NCI-H345 treated with DMSO at 0.1 percent for 48 hours (cell line): ENCODE results near the gene RNU5B-1.

Experiments
- DNase-seq: peaks from one replicate; lab custom pipeline; 2025; ENCODE audit not compliant: unreplicated experiment; lab: John Stamatoyannopoulos, UW

Gene RNU5B-1

DNA sequence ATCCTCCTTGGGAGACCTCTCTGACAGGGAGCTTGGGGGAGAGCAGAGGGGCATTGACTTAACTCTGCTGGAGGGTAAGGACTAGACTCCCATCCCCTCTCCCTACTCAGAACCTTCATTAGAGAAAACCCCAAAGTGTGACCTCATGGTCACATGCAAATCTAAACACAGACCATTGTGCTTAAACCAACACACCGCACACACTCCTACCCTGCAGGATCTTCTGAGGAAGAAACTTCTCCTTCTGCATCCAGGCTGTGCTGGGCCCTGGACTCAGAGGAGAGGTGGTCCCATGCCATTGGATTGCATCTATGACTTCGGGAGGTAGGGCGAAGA, 17.0 kb upstream of the RNU5B-1 start:
- no peak for DNase-seq

- no peak for DNase-seq
Observed at GRCh38 chr15:65289261-65289854, 15.1 kb upstream of the RNU5B-1 start.

- no peak for DNase-seq
Observed at GRCh38 chr15:65290228-65290627, 14.2 kb upstream of the RNU5B-1 start.

- no peak for DNase-seq
Observed at GRCh38 chr15:65292938-65293518, 11.4 kb upstream of the RNU5B-1 start.

DNA sequence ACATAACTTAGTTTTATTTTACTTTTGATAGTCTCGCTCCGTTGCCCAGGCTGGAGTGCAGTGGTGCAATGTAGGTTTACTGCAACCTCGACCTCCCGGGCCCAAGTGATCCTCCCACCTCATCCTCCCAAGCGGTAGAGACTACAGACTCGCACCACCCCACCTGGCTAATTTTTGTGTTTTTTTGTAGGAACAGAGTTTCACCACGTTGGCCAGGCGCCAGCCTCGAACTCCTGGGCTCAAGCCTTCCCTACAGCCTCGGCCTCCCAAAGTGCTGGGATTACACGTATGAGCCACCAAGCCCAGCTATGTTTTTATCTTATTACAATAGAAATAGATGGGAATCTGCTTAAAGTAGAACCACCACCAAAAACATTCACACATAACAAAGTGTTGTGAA, 5.7 kb upstream of the RNU5B-1 start:
- no peak for DNase-seq

- no peak for DNase-seq
Observed at GRCh38 chr15:65300924-65301441, 3.5 kb upstream of the RNU5B-1 start.

- DNase-seq, result no peak
Observed at GRCh38 chr15:65302061-65302460, 2.4 kb upstream of the RNU5B-1 start.

- DNase-seq, result no peak
Observed at GRCh38 chr15:65303687-65304380, 643 bp upstream of the RNU5B-1 start.

- no peak for DNase-seq
Observed at GRCh38 chr15:65305150-65305758, 777 bp downstream of the RNU5B-1 start.

GRCh38 chr15:65305776-65306175, 1.3 kb downstream of the RNU5B-1 start:
- no peak for DNase-seq

GRCh38 chr15:65306551-65306950, 2.1 kb downstream of the RNU5B-1 start:
- no peak for DNase-seq

DNA sequence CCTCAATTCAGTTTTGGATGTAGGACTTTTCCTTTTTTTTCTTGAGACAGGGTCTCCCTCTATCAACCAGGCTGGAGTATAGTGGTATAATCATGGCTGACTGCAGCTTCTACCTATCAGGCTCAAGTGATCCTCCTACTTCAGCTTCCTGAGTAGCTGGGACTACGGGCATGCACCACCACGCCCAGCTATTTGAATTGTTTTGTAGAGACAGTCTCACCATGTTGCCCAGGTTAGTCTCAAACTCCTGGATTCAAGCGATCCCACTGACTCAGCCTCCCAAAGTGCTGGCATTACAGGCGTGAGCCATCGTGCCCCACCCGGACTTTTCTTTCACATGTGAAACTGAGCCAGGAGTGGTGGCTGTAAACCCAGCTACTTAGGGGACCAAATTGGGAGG, 3.5 kb downstream of the RNU5B-1 start:
- no peak for DNase-seq

DNA sequence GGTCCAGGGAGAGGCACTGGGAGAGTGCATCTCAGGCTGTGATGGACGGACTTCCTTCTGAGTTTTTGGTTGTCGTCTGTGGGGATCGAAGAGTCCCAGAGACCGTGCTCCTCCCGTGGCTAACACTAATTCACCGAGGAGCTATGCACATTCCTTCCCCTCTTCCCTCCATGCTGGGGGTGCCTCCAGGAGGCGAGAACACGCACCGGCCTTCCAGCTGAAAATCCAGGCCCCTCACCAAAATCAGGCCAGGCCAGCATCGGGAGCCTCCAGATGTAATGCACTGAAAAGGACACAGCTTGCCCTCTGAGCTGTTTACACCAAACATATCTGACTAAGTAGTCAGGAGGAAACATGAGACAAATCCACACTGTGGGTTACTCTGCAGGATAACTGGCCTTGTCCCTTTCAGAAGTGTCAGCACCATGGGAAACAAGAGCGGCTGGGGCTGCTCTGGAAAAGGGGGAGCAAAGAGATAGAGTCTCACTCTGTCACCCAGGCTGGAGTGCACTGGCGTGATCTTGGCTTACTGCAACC, 5.5 kb downstream of the RNU5B-1 start:
- no peak for DNase-seq

GRCh38 chr15:65310431-65311137, 6.1 kb downstream of the RNU5B-1 start:
- no peak for DNase-seq

- DNase-seq, result no peak
Observed at GRCh38 chr15:65311760-65312159, 7.3 kb downstream of the RNU5B-1 start.

DNA sequence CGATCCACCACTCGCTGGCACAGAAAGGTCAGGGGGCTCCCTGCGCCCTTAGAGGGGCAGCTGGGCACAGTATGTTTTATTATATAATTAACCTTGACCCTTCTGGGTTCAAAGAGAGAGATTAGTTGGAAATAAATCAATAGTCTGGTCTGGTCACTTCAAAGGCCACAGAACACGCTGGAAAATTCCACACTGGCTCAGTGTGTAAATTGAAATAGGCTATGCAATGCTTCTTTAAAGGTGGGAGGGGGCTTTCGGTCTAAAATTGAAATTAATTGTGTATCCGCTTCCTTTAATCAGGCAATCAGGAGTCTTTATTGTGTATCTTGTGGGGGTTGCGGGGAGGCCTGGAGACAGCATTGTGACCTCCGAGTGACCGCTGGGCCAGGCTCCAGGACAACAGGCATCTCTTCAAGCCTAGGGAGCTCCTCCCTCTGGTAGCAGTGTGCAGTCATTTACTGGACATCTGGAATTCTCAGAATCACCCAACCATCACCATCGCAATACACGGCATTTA, 8.0 kb downstream of the RNU5B-1 start:
- DNase-seq, result no peak

DNA sequence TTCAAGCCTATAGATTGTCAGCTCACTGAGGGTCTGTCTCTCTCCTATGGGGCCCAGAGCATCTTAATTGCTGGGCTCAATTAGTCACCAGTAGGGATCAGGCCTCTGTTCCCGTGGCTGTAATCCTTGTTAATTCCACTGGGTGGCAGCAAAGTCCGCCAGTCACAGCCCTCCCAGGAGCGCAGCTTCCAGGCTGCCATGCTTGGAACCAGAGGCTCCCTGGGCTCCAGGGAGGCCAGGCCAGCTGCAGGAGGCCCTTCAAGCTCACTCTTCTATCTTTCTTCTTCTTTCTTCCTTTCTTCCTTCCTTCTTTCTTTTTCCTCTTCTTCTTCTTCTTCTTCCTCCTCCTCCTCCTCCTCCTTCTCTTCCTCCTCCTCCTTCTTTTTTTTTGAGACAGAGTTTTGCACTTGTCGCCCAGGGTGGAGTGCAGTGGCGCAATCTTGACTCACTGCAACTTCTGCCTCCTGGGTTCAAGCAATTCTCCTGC, 14.4 kb downstream of the RNU5B-1 start:
- DNase-seq, result peak; percentile 40

DNA sequence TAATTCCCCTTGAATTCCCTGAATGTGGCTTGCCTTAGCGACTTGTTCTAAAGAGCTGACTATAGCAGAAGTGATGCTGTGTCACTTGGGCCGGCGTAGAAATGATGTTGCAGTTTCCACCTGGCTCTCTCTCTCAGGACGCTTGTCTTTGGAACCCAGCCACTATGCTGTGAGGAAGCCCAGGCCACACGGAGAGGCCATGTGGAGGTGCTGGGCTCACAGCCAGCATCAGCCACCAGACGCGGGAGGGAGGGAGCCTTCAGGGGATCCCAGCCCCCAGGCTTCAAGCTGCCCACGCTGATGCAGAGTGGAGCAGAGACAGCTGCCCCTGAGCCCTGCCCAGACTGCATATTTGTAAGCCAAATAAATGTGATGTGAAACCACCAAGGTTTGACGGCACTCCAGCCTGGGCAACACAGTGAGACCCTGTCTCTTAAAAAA, 18.6 kb downstream of the RNU5B-1 start:
- peak; percentile 10 for DNase-seq

DNA sequence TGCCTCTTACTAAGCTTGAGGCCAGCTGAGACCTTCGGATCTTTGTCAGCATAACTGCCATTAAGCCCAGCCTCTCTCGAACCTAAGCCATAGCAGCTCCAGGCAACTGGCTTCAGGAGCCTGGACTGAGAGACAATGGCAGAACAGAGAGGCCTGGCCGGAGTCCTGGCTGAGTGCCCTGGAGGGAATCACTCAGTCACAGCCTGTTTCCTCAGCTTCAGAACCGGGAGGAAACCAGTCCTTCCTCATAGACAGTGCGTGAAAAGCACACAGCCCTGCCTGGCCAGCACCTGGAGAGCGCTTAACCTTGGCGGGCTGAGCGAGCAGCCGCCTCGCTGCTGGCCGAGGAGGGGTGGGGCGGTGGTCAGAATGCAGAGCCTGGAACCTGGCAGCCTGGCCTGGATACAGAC, 21.6 kb downstream of the RNU5B-1 start:
- DNase-seq, result no peak

GRCh38 chr15:65326818-65327217, 22.3 kb downstream of the RNU5B-1 start:
- no peak for DNase-seq
